HepG2 (cell line): ENCODE results near the gene NOTUM. TPM values are rescaled to one million over a fixed set of nuclear protein-coding genes. Genes with fewer than 3 reads are reported as not detected.

Experiments used
- ARNT2 ChIP-seq: sonication (generic); formaldehyde crosslinking; IDR thresholded peaks from 2 replicates; pipeline ENCODE4 v1.8.0; 2022; ENCODE audit warnings: mild to moderate bottlenecking, low read depth, missing genetic modification reagents, moderate library complexity
- CENPT ChIP-seq: sonication (generic); formaldehyde crosslinking; IDR thresholded peaks from 2 replicates; pipeline ENCODE4 v1.8.0; 2022; ENCODE audit warnings: low read depth, mild to moderate bottlenecking, moderate library complexity, missing genetic modification reagents
- CREB1 ChIP-seq, 2 experiments: fragments of 450-650 bp in 1 of 2; IDR thresholded peaks; 2 replicates each; pipeline ENCODE4 v1.6.1; 2016 to 2017; ENCODE audit warnings: control low read depth in 1 of 2, mild to moderate bottlenecking in 1 of 2, missing compliant biosample characterization in 1 of 2, missing genetic modification characterization in 1 of 2
- ETV5 ChIP-seq: IDR thresholded peaks from 2 replicates; pipeline ENCODE4 v1.6.1; 2018; ENCODE audit warnings: missing biosample characterization, missing genetic modification reagents, inconsistent platforms, borderline replicate concordance
- GATAD1 ChIP-seq: IDR thresholded peaks from 2 replicates; pipeline ENCODE4 v1.6.1; 2016; ENCODE audit warnings: missing genetic modification reagents, missing compliant biosample characterization
- KAT8 ChIP-seq: IDR thresholded peaks from 2 replicates; pipeline ENCODE4 v1.6.1; 2016; ENCODE audit warnings: missing genetic modification reagents, missing compliant biosample characterization
- MEF2D ChIP-seq: sonication (generic); formaldehyde crosslinking; IDR thresholded peaks from 2 replicates; pipeline ENCODE4 v1.5.1; 2020; ENCODE audit warnings: mild to moderate bottlenecking, missing genetic modification reagents
- PPARG ChIP-seq: conservative IDR thresholded peaks from 2 replicates; pipeline ENCODE4 v1.6.1; 2016; ENCODE audit warnings: missing biosample characterization, missing genetic modification reagents
- ZBTB2 ChIP-seq: sonication (generic); formaldehyde crosslinking; IDR thresholded peaks from 2 replicates; pipeline ENCODE4 v1.8.0; 2022; ENCODE audit warnings: low read depth, missing genetic modification reagents
- ZNF207 ChIP-seq: fragments of 450-650 bp; IDR thresholded peaks from 2 replicates; pipeline ENCODE4 v1.6.1; 2016; ENCODE audit warnings: antibody characterized with exemption, borderline replicate concordance
- ZNF746 ChIP-seq: sonication (generic); formaldehyde crosslinking; IDR thresholded peaks from 2 replicates; pipeline ENCODE4 v1.8.0; 2022; ENCODE audit warnings: mild to moderate bottlenecking, missing genetic modification reagents
- ZNF780A ChIP-seq: sonication (generic); formaldehyde crosslinking; IDR thresholded peaks from 2 replicates; pipeline ENCODE4 v1.8.0; 2022; ENCODE audit warnings: mild to moderate bottlenecking, missing genetic modification reagents, moderate library complexity
- polyA plus RNA-seq, 8 experiments: library from polyadenylated mRNA; depleted of rRNA in 3 of 8; stranded (reverse) in 7 of 8; unstranded in 1 of 8; fragments of >200 nt; fragmentation: Illumina TruSeq in 4 of 8; extraction: Trizol in 4 of 8; gene quantifications; 2 replicates each; pipeline versions ENCODE4 v1.2.1 to v1.2.3, GENCODE V29; 2011 to 2016; ENCODE audit warnings: low read depth in 4 of 8, missing spikeins in 1 of 8, mixed read lengths in 1 of 8; ENCODE audit not compliant: insufficient read depth in 1 of 8
- total RNA-seq, 5 experiments: library from RNA; depleted of rRNA; stranded (reverse); fragments of >200 nt; fragmentation: Illumina TruSeq; extraction: Trizol; gene quantifications; 2 replicates each; pipeline ENCODE4 v1.2.3, GENCODE V29; 2016; ENCODE audit warnings: low read depth in 1 of 5
- TF ChIP-seq, protein P1 (sequence below): sonication (generic); formaldehyde crosslinking; IDR thresholded peaks from 2 replicates; pipeline ENCODE4 v1.4.0; 2020; ENCODE audit warnings: missing genetic modification reagents, borderline replicate concordance
- TF ChIP-seq, protein P2 (sequence below): sonication (generic); formaldehyde crosslinking; IDR thresholded peaks from 2 replicates; pipeline ENCODE4 v1.9.0; 2022; ENCODE audit warnings: missing genetic modification reagents, mild to moderate bottlenecking, borderline replicate concordance
- TF ChIP-seq, protein P3 (sequence below): sonication (generic); formaldehyde crosslinking; IDR thresholded peaks from 2 replicates; pipeline ENCODE4 v1.4.0; 2020; ENCODE audit warnings: mild to moderate bottlenecking, missing genetic modification reagents

NOTUM gene
- total and polyA plus RNA-seq, 2 of the 13 experiments (the other 11 are each of a cell fraction or from before 2014, with no cell fraction given) = 150 to 160 TPM

DNA sequence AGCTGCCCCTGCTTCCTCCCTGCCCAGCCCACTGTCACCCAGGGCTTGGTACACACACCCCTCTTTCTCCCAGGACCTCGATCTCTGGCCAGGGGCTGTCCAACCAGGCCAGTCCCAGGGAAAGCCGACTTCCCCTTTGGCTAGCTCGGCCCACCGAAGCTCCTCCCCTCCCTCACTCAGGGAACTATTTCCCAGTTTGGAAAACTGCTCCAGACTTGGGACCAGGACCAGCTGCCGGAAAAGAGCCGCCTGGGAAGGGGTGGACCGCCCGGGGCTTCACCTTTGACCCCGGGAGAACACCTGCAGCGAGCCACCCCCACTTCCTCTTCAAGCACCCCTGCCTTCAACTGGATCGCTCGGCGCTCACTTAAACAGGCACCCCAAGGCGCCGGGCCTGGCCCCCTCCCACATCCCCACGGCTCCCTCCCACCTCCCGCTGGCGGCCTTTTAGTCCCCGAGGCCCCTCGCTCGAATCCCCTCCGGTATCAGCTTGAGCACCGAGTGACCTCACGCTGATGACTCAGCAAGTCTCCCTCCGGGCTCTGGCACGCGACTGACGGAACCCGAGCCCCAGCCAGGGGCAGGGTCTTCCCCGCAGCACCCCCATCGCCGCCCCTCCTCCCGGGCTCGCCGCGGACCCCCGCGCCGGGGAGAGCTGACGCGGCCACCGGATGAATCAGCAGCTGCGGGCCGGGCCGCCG is 34.4 kb downstream of the NOTUM start (continued):
- TF ChIP-seq CENPT (no peak), KAT8 (CRISPR knock-in tag) (peak; percentile 50), PPARG (CRISPR knock-in tag) (0 out of 2 replicates have a peak, but pooled peaks have one; percentile 41), MEF2D (CRISPR knock-in tag) (0 out of 2 replicates have a peak, but pooled peaks have one; percentile 8), GATAD1 (CRISPR knock-in tag) (peak; percentile 27; the same call in 1 of the 2 replicates), ZNF207 (no peak), ARNT2 (CRISPR knock-in tag) (no peak), CREB1 (IDR thresholded peaks at IDR 0.05) (peak; percentile 47), CREB1 (CRISPR knock-in tag; IDR thresholded peaks at IDR 0.05) (no peak), ZNF746 (CRISPR knock-in tag) (peak; percentile 86; the same call in 1 of the 2 replicates), ETV5 (peak; percentile 82; the same call in 1 of the 2 replicates), ZNF780A (no peak), ZBTB2 (CRISPR knock-in tag) (peak; percentile 36; the same call in 1 of the 2 replicates)
- TF ChIP-seq, protein P1, sequence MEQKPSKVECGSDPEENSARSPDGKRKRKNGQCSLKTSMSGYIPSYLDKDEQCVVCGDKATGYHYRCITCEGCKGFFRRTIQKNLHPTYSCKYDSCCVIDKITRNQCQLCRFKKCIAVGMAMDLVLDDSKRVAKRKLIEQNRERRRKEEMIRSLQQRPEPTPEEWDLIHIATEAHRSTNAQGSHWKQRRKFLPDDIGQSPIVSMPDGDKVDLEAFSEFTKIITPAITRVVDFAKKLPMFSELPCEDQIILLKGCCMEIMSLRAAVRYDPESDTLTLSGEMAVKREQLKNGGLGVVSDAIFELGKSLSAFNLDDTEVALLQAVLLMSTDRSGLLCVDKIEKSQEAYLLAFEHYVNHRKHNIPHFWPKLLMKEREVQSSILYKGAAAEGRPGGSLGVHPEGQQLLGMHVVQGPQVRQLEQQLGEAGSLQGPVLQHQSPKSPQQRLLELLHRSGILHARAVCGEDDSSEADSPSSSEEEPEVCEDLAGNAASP (CRISPR knock-in tag) = 0 out of 2 replicates have a peak, but pooled peaks have one; percentile 16
- TF ChIP-seq, protein P2, sequence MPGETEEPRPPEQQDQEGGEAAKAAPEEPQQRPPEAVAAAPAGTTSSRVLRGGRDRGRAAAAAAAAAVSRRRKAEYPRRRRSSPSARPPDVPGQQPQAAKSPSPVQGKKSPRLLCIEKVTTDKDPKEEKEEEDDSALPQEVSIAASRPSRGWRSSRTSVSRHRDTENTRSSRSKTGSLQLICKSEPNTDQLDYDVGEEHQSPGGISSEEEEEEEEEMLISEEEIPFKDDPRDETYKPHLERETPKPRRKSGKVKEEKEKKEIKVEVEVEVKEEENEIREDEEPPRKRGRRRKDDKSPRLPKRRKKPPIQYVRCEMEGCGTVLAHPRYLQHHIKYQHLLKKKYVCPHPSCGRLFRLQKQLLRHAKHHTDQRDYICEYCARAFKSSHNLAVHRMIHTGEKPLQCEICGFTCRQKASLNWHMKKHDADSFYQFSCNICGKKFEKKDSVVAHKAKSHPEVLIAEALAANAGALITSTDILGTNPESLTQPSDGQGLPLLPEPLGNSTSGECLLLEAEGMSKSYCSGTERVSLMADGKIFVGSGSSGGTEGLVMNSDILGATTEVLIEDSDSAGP (CRISPR knock-in tag) = peak; percentile 91
- TF ChIP-seq, protein P3, sequence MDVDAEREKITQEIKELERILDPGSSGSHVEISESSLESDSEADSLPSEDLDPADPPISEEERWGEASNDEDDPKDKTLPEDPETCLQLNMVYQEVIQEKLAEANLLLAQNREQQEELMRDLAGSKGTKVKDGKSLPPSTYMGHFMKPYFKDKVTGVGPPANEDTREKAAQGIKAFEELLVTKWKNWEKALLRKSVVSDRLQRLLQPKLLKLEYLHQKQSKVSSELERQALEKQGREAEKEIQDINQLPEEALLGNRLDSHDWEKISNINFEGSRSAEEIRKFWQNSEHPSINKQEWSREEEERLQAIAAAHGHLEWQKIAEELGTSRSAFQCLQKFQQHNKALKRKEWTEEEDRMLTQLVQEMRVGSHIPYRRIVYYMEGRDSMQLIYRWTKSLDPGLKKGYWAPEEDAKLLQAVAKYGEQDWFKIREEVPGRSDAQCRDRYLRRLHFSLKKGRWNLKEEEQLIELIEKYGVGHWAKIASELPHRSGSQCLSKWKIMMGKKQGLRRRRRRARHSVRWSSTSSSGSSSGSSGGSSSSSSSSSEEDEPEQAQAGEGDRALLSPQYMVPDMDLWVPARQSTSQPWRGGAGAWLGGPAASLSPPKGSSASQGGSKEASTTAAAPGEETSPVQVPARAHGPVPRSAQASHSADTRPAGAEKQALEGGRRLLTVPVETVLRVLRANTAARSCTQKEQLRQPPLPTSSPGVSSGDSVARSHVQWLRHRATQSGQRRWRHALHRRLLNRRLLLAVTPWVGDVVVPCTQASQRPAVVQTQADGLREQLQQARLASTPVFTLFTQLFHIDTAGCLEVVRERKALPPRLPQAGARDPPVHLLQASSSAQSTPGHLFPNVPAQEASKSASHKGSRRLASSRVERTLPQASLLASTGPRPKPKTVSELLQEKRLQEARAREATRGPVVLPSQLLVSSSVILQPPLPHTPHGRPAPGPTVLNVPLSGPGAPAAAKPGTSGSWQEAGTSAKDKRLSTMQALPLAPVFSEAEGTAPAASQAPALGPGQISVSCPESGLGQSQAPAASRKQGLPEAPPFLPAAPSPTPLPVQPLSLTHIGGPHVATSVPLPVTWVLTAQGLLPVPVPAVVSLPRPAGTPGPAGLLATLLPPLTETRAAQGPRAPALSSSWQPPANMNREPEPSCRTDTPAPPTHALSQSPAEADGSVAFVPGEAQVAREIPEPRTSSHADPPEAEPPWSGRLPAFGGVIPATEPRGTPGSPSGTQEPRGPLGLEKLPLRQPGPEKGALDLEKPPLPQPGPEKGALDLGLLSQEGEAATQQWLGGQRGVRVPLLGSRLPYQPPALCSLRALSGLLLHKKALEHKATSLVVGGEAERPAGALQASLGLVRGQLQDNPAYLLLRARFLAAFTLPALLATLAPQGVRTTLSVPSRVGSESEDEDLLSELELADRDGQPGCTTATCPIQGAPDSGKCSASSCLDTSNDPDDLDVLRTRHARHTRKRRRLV (CRISPR knock-in tag) = peak; percentile 51; the same call in 1 of the 2 replicates
